IMR-90 (cell line): ENCODE data around the gene MRPL21. TPM values are rescaled to one million over a fixed set of nuclear protein-coding genes. Genes with fewer than 3 reads are reported as not detected.

Experiments
- ATAC-seq: fragments of 200-7000 bp; cut with Tn5 transposase; 2 replicates; pipeline ENCODE4 v1.9.1; 2020; ENCODE audit warnings: low read depth, mild to moderate bottlenecking, moderate library complexity
- BruUV-seq: library from RNA; stranded (reverse); fragments of 400-500 nt; replicated peaks from 2 replicates; lab custom pipeline; 2021; lab: Mats Ljungman, UMichigan
- CTCF ChIA-PET: fragments of 300-600 bp; formaldehyde crosslinking; extraction: SDS; loops from one replicate; lab custom pipeline; 2021; ENCODE audit warnings: antibody characterized with exemption; lab: Yijun Ruan, JAX
- POLR2A ChIA-PET: fragments of 300-600 bp; sonication (Branson Sonifier 250); formaldehyde crosslinking; loops from one replicate; lab custom pipeline; 2022; ENCODE audit warnings: antibody characterized with exemption; ENCODE audit not compliant: unreplicated experiment; lab: Charles Lee
- DNase-seq: peaks from one replicate; pipeline ENCODE4 v3.0.0; 2013
- H2AFZ ChIP-seq: replicated peaks from 2 replicates; pipeline ENCODE3; 2013; ENCODE audit warnings: low read length, mild to moderate bottlenecking; ENCODE audit not compliant: poor library complexity
- H2AK5ac ChIP-seq: 2 replicates; pipeline ENCODE4 v1.6.1; 2013; ENCODE audit warnings: low read depth, low read length, inconsistent platforms
- H2AK9ac ChIP-seq: replicated peaks from 2 replicates; pipeline ENCODE3; 2013; ENCODE audit warnings: mild to moderate bottlenecking, low read depth, low read length, moderate library complexity; ENCODE audit not compliant: poor library complexity
- H2BK120ac ChIP-seq: 2 replicates; pipeline ENCODE4 v1.6.1; 2013; ENCODE audit warnings: low read depth, low read length, inconsistent platforms
- H2BK15ac ChIP-seq: 3 replicates; pipeline ENCODE4 v1.6.1; 2013; ENCODE audit warnings: low read depth, low read length, inconsistent platforms
- H2BK20ac ChIP-seq: 2 replicates; pipeline ENCODE4 v1.6.1; 2013; ENCODE audit warnings: low read depth, mild to moderate bottlenecking, inconsistent platforms, low read length, moderate library complexity
- H2BK5ac ChIP-seq: 2 replicates; pipeline ENCODE4 v1.6.1; 2013; ENCODE audit warnings: mild to moderate bottlenecking, low read depth, low read length, inconsistent platforms; ENCODE audit not compliant: poor library complexity, severe bottlenecking
- H3K14ac ChIP-seq: replicated peaks from 2 replicates; pipeline ENCODE4 v1.6.1; 2013; ENCODE audit warnings: low read depth, low read length, inconsistent platforms
- H3K18ac ChIP-seq: 2 replicates; pipeline ENCODE4 v1.6.1; 2013; ENCODE audit warnings: low read depth, low read length, control low read depth
- H3K23ac ChIP-seq: 2 replicates; pipeline ENCODE4 v1.6.1; 2013; ENCODE audit warnings: low read depth, low read length, inconsistent platforms
- H3K27ac ChIP-seq: 2 replicates; pipeline ENCODE4 v1.5.1; 2013; ENCODE audit warnings: mild to moderate bottlenecking, control low read depth, low read length; ENCODE audit not compliant: insufficient read depth
- H3K27me3 ChIP-seq: 2 replicates; pipeline ENCODE4 v1.6.1; 2013; ENCODE audit warnings: low read length; ENCODE audit not compliant: control insufficient read depth, insufficient read depth
- H3K36me3 ChIP-seq: 2 replicates; pipeline ENCODE4 v1.6.1; 2013; ENCODE audit warnings: low read length, mixed read lengths; ENCODE audit not compliant: control insufficient read depth, insufficient read depth
- H3K4ac ChIP-seq: 2 replicates; pipeline ENCODE4 v1.6.1; 2013; ENCODE audit warnings: low read depth, low read length, inconsistent platforms
- H3K4me1 ChIP-seq: 2 replicates; pipeline ENCODE4 v1.6.1; 2013; ENCODE audit warnings: low read length, mixed read lengths; ENCODE audit not compliant: control insufficient read depth, insufficient read depth
- H3K4me2 ChIP-seq: 2 replicates; pipeline ENCODE4 v1.6.1; 2013; ENCODE audit warnings: low read depth, mild to moderate bottlenecking, control low read depth, low read length, moderate library complexity
- H3K4me3 ChIP-seq: 2 replicates; pipeline ENCODE4 v1.5.1; 2013; ENCODE audit warnings: low read depth, mild to moderate bottlenecking, control low read depth, low read length, moderate library complexity; ENCODE audit not compliant: insufficient read depth
- H3K56ac ChIP-seq: 2 replicates; pipeline ENCODE4 v1.6.1; 2013; ENCODE audit warnings: low read length, inconsistent platforms; ENCODE audit not compliant: insufficient read depth; ENCODE audit errors: extremely low read depth
- H3K79me1 ChIP-seq, 2 experiments: 2 replicates each; pipeline ENCODE4 v1.6.1; 2013; ENCODE audit warnings: low read length in 2 of 2, inconsistent platforms in 1 of 2, low read depth in 1 of 2
- H3K9ac ChIP-seq: 2 replicates; pipeline ENCODE4 v1.6.1; 2013; ENCODE audit warnings: low read depth, low read length, control low read depth
- H3K9me1 ChIP-seq: 2 replicates; pipeline ENCODE4 v1.6.1; 2013; ENCODE audit warnings: low read length, inconsistent platforms; ENCODE audit not compliant: insufficient read depth
- H3K9me3 ChIP-seq: 2 replicates; pipeline ENCODE4 v1.6.1; 2013; ENCODE audit warnings: low read length; ENCODE audit not compliant: control insufficient read depth, insufficient read depth
- H4K20me1 ChIP-seq: 2 replicates; pipeline ENCODE4 v1.6.1; 2013; ENCODE audit warnings: low read length, inconsistent platforms; ENCODE audit not compliant: insufficient read depth
- H4K5ac ChIP-seq: 2 replicates; pipeline ENCODE4 v1.6.1; 2013; ENCODE audit warnings: mild to moderate bottlenecking, low read depth, low read length, control low read depth
- H4K8ac ChIP-seq, 2 experiments: 2 replicates each; pipeline ENCODE4 v1.6.1; 2013; ENCODE audit warnings: low read depth in 2 of 2, low read length in 2 of 2, control low read depth in 1 of 2, inconsistent platforms in 1 of 2
- H4K91ac ChIP-seq: 2 replicates; pipeline ENCODE4 v1.6.1; 2013; ENCODE audit warnings: low read depth, low read length, inconsistent platforms; ENCODE audit not compliant: insufficient read depth
- FOS ChIP-seq: fragments of 150-350 bp; IDR thresholded peaks from 2 replicates; pipeline ENCODE4 v1.6.1; 2016; ENCODE audit warnings: low read depth, low read length
- WGBS, 2 experiments: methylation state at CpG; one replicate each; pipeline versions ENCODE4 v1.1.5 to v1.1.7; 2013; ENCODE audit warnings: missing lambda C conversion rate in 2 of 2; ENCODE audit not compliant: insufficient read length in 1 of 2; ENCODE audit errors: extremely low coverage in 2 of 2; 5-methylcytosine and 5-hydroxymethylcytosine counted together
- dilution Hi-C: fragments of 300-500 bp; cut with HindIII; formaldehyde crosslinking; loops from one replicate; pipeline ENCODE4 v1.14.3; 2018; ENCODE audit warnings: low sequenced_read_pairs; ENCODE audit not compliant: unreplicated experiment
- in situ Hi-C: fragments of 300-500 bp; cut with MboI; formaldehyde crosslinking; loops from 3 replicates; pipeline ENCODE4 v1.14.3; 2019; ENCODE audit warnings: low sequenced_read_pairs, inconsistent platforms, mixed read lengths
- intact Hi-C: fragments of 100-400 bp; cut with micrococcal nuclease; formaldehyde crosslinking; loops from 2 replicates; pipeline ENCODE4 v1.10.0; 2022
- polyA plus RNA-seq, 3 experiments: library from polyadenylated mRNA; depleted of rRNA; stranded (reverse); fragments of >200 nt; gene quantifications; 2 replicates each; pipeline ENCODE4 v1.2.3, GENCODE V29; 2012; ENCODE audit warnings: low replicate concordance in 1 of 3
- total RNA-seq: library from RNA; depleted of rRNA; stranded (reverse); fragments of >200 nt; gene quantifications from 2 replicates; pipeline ENCODE4 v1.2.3, GENCODE V29; 2012

The MRPL21 gene
- total and polyA plus RNA-seq, 2 of the 4 experiments (the other 2 are of a cell fraction), result 19.2 to 26.3 TPM

DNA sequence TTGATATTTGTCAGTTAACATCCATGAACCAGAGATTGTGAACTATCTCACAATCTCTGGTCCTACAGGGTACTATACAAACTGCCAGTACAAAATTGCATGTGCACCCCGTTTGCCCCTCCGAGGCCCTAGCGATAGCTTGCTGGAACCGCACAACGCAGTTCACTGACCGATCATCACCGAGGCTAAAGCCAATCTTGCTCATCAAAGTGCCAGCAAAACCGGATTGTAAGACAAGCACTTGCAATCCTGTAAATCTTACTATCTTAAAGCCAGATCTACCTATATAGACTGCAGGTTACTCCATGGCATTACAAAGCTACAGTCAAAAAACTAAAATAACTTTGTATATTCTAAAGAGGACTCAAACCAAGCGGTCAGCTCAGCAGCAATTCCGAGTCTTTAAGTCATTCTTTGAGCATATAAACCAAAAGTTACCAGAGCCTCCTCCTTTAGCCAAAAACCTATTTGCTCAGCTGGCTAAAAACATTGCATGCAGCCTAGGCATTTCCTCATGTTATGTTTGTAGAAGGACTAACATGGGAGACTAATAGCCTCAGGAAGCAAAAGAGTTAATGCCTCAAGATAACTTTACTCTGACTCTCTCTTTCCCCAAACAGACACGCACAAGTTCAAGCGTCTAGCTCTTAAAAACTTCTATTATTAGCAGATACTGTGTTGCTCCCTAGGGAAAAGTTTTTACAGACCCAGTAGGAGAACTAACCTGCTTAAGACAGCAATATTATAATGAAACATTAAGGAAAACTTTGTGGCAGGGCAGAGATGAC lies 31.2 kb downstream of the MRPL21 start:
- no peak overlapping the region for H4K5ac ChIP-seq
- H2AFZ ChIP-seq, result no peak overlapping the region
- no peak overlapping the region for H4K91ac ChIP-seq
- H3K14ac ChIP-seq, result no peak overlapping the region
- H3K4me3 ChIP-seq, result no peak overlapping the region
- H3K56ac ChIP-seq, result no peak overlapping the region
- H3K9me1 ChIP-seq, result no peaks in the 10 kb centered on the region
- no peak overlapping the region for H2BK120ac ChIP-seq
- CTCF ChIA-PET, result interaction anchor here (0.6 kb wide), 1 partner anchor 13 kb away, joined by 3 read pairs; no protein-coding TSS in a partner anchor
- H3K36me3 ChIP-seq, result no peaks in the 10 kb centered on the region
- H3K18ac ChIP-seq, result no peak overlapping the region
- no peaks in the 10 kb centered on the region for H3K79me1 ChIP-seq
- H3K9me3 ChIP-seq, result no peaks in the 10 kb centered on the region
- DNase-seq, result peak; percentile 78
- no peak overlapping the region for H2BK5ac ChIP-seq
- in situ Hi-C loops (no loop called here), intact Hi-C loops (no loop called here), dilution Hi-C loops (no loop called here)
- no peak overlapping the region for H2AK9ac ChIP-seq
- no peak overlapping the region for H3K27ac ChIP-seq
- no peak overlapping the region for H2BK20ac ChIP-seq
- H3K9ac ChIP-seq, result no peak overlapping the region
- TF ChIP-seq FOS, result no peak
- no peak overlapping the region for H3K4ac ChIP-seq
- no peaks in the 10 kb centered on the region for H4K20me1 ChIP-seq
- ATAC-seq, result peak; percentile 87
- H2AK5ac ChIP-seq, result no peak overlapping the region
- no peak overlapping the region for H4K8ac ChIP-seq
- peaks cover 27% of the 10 kb centered on the region for H3K27me3 ChIP-seq
- POLR2A ChIA-PET, result no interaction called here
- peak overlapping the region; percentile 64 for H3K4me2 ChIP-seq
- BruUV-seq, result no TSS peak
- no peak overlapping the region for H2BK15ac ChIP-seq
- H3K23ac ChIP-seq, result no peak overlapping the region
- H3K4me1 ChIP-seq, result peaks cover 1% of the 10 kb centered on the region
- WGBS, 2 experiments, result no CpG with 5 or more reads among the region's 12 CpGs
